Astrocyte (in vitro differentiated cells and primary cell): ENCODE data around the gene TEX26. TPM values are rescaled to one million over a fixed set of nuclear protein-coding genes. Genes with fewer than 3 reads are reported as not detected.

Experiments used
- DNase-seq: peaks from one replicate; pipeline ENCODE4 v3.0.0-alpha.2; 2010; ENCODE audit warnings: low read depth
- FAIRE-seq: peaks from 2 replicates; lab custom pipeline; 2011; peaks lifted over from hg19 to GRCh38; lab: Jason Lieb, UNC
- H2AFZ ChIP-seq: 2 replicates; pipeline ENCODE4 v1.6.0; 2012; ENCODE audit warnings: low read depth, low read length, inconsistent platforms
- H3K27ac ChIP-seq: 2 replicates; pipeline ENCODE4 v1.5.1; 2011; ENCODE audit warnings: low read depth, low read length, inconsistent platforms
- H3K27me3 ChIP-seq: 2 replicates; pipeline ENCODE4 v1.6.0; 2011; ENCODE audit warnings: low read length, inconsistent platforms; ENCODE audit not compliant: insufficient read depth
- H3K36me3 ChIP-seq: 2 replicates; pipeline ENCODE4 v1.5.1; 2011; ENCODE audit warnings: low read length, inconsistent platforms; ENCODE audit not compliant: insufficient read depth
- H3K4me1 ChIP-seq: 2 replicates; pipeline ENCODE4 v1.5.1; 2011; ENCODE audit warnings: low read length, inconsistent platforms; ENCODE audit not compliant: insufficient read depth
- H3K4me2 ChIP-seq: 2 replicates; pipeline ENCODE4 v1.6.0; 2012; ENCODE audit warnings: low read length, inconsistent platforms
- H3K4me3 ChIP-seq: 2 replicates; pipeline ENCODE4 v1.5.1; 2011; ENCODE audit warnings: low read depth, mild to moderate bottlenecking, low read length, inconsistent platforms; ENCODE audit not compliant: insufficient read depth
- H3K79me2 ChIP-seq: 2 replicates; pipeline ENCODE4 v1.6.0; 2012; ENCODE audit warnings: mild to moderate bottlenecking, low read length, inconsistent platforms; ENCODE audit not compliant: insufficient read depth
- H3K9ac ChIP-seq: 2 replicates; pipeline ENCODE4 v1.6.0; 2012; ENCODE audit warnings: mild to moderate bottlenecking, low read length, inconsistent platforms
- H3K9me3 ChIP-seq: 2 replicates; pipeline ENCODE4 v1.5.1; 2012; ENCODE audit warnings: low read depth, mild to moderate bottlenecking, low read length, inconsistent platforms; ENCODE audit not compliant: insufficient read depth
- H4K20me1 ChIP-seq: 2 replicates; pipeline ENCODE4 v1.6.0; 2012; ENCODE audit warnings: low read length, inconsistent platforms; ENCODE audit not compliant: insufficient read depth
- H3K27ac Mint-ChIP-seq: one replicate; pipeline ENCODE4 v1.8.0; 2021; ENCODE audit warnings: mild to moderate bottlenecking, mixed read lengths; ENCODE audit not compliant: unreplicated experiment
- H3K27me3 Mint-ChIP-seq: one replicate; pipeline ENCODE4 v1.8.0; 2021; ENCODE audit warnings: low read depth, mixed read lengths; ENCODE audit not compliant: unreplicated experiment
- H3K36me3 Mint-ChIP-seq: one replicate; pipeline ENCODE4 v1.8.0; 2021; ENCODE audit warnings: low read depth, mixed read lengths; ENCODE audit not compliant: unreplicated experiment
- H3K4me1 Mint-ChIP-seq: one replicate; pipeline ENCODE4 v1.8.0; 2021; ENCODE audit warnings: low read depth, mixed read lengths; ENCODE audit not compliant: unreplicated experiment
- H3K4me3 Mint-ChIP-seq: one replicate; pipeline ENCODE4 v1.8.0; 2021; ENCODE audit warnings: mild to moderate bottlenecking, moderate library complexity, mixed read lengths; ENCODE audit not compliant: unreplicated experiment
- H3K9me3 Mint-ChIP-seq: one replicate; pipeline ENCODE4 v1.8.0; 2021; ENCODE audit warnings: mild to moderate bottlenecking, mixed read lengths; ENCODE audit not compliant: unreplicated experiment
- CTCF ChIP-seq: IDR thresholded peaks from 2 replicates; pipeline ENCODE4 v1.5.1; 2011; ENCODE audit warnings: low read depth, mild to moderate bottlenecking, inconsistent platforms, low read length, moderate library complexity; ENCODE audit not compliant: insufficient read depth
- EZH2 ChIP-seq: IDR thresholded peaks from 2 replicates; pipeline ENCODE4 v1.6.1; 2012; ENCODE audit warnings: mild to moderate bottlenecking, low read length, inconsistent platforms; ENCODE audit not compliant: insufficient read depth
- total RNA-seq: library from RNA; stranded (reverse); gene quantifications from 2 replicates; pipeline ENCODE4 v1.2.1, GENCODE V29; 2021

Gene TEX26
- total RNA-seq, 1 donor from 2014 or later: not detected

DNA sequence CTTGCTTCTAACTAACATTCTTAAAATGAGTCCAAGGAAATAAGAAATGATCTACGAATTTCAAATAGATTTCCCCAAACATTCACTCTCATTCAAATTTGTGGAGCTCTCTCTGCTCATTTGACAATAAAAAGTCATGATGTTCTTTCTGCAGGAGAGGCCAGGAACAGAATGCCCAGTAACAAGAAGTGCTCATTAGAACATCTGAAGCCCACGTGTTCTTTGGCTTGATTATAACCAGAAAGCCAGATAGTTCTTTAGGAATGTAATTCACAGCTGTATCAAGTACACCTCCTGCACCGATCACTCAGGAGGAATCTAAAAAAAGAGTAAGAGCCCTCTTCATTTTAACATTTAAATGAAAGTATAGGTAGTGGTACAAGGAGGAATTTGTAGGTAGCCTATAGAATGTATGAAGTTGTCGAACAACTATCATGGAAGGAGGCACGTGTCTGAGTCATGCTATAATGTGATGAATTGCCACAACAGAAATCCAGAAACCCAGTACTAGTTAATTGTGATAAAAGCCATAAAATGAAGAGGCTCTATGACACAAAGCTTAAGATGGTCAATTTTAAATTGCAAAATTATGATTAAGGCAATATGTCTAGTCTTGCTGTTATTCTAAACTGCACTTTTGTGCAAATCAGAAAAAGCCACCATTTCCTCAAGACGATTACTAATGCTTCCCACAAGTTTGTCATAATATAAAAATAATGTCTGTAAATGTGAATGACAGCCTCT is 13.6 kb upstream of the TEX26 start:
- H3K4me1 ChIP-seq: no peaks in the 10 kb centered on the region
- H3K4me1 Mint-ChIP-seq: peaks cover 4% of the 10 kb centered on the region
- H3K9me3 Mint-ChIP-seq: no peaks in the 10 kb centered on the region
- H3K4me3 ChIP-seq: no peak overlapping the region
- no peak overlapping the region for H3K4me3 Mint-ChIP-seq
- no peaks in the 10 kb centered on the region for H4K20me1 ChIP-seq
- peaks cover 2% of the 10 kb centered on the region for H3K36me3 Mint-ChIP-seq
- DNase-seq: no peak
- H3K9ac ChIP-seq: no peak overlapping the region
- H2AFZ ChIP-seq: no peak overlapping the region
- H3K27ac ChIP-seq: no peak overlapping the region
- peak; percentile 85 for FAIRE-seq
- H3K36me3 ChIP-seq: no peaks in the 10 kb centered on the region
- no peaks in the 10 kb centered on the region for H3K9me3 ChIP-seq
- no peak overlapping the region for H3K4me2 ChIP-seq
- no peaks in the 10 kb centered on the region for H3K27me3 ChIP-seq
- TF ChIP-seq EZH2 (no peak), CTCF (no peak)
- peaks cover 21% of the 10 kb centered on the region for H3K27me3 Mint-ChIP-seq
- no peaks in the 10 kb centered on the region for H3K79me2 ChIP-seq
- no peak overlapping the region for H3K27ac Mint-ChIP-seq

GRCh38 chr13:30920162-30920909 is 12.1 kb upstream of the TEX26 start:
- Mint-ChIP-seq H3K27ac (no peak overlapping the region), H3K4me1 (peaks cover 4% of the 10 kb centered on the region), H3K9me3 (no peaks in the 10 kb centered on the region), H3K27me3 (peaks cover 11% of the 10 kb centered on the region), H3K36me3 (peaks cover 2% of the 10 kb centered on the region), H3K4me3 (no peak overlapping the region)
- Histone ChIP-seq H3K9ac (no peak overlapping the region), H3K4me3 (no peak overlapping the region), H3K4me2 (no peak overlapping the region), H3K27ac (no peak overlapping the region), H3K36me3 (no peaks in the 10 kb centered on the region), H4K20me1 (no peaks in the 10 kb centered on the region), H2AFZ (no peak overlapping the region), H3K27me3 (no peaks in the 10 kb centered on the region), H3K9me3 (no peaks in the 10 kb centered on the region), H3K4me1 (no peaks in the 10 kb centered on the region), H3K79me2 (no peaks in the 10 kb centered on the region)
- TF ChIP-seq CTCF: no peak
- TF ChIP-seq EZH2: no peak
- FAIRE-seq (no peak), DNase-seq (no peak)

DNA sequence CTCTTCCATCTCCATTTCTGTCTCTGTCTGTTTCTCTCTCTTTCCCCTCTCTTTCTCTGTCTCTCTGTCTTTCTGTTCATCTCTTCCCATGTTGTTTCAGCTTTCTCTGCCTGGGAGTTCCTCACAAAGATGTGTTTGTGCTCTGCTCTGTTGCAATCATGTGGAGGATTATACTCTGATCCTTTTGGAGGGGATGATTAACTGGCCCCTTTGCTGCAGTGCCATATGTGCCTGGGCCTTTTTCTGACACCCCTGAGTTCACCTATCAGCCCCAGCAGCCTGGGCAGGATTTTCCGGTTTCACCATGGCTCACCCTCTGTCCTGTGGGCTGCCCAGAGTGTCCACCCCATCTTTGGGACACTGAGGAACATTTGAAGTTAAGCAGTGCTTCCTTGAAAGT is 9.0 kb upstream of the TEX26 start:
- no peak for DNase-seq
- Histone ChIP-seq H3K79me2 (no peaks in the 10 kb centered on the region), H3K27ac (no peak overlapping the region), H3K9ac (no peak overlapping the region), H3K27me3 (no peaks in the 10 kb centered on the region), H3K4me3 (no peak overlapping the region), H3K36me3 (no peaks in the 10 kb centered on the region), H2AFZ (no peak overlapping the region), H3K4me2 (no peak overlapping the region), H4K20me1 (no peaks in the 10 kb centered on the region), H3K9me3 (no peaks in the 10 kb centered on the region), H3K4me1 (no peaks in the 10 kb centered on the region)
- no peak overlapping the region for H3K4me3 Mint-ChIP-seq
- H3K9me3 Mint-ChIP-seq: no peaks in the 10 kb centered on the region
- no peak overlapping the region for H3K27ac Mint-ChIP-seq
- peaks cover under 1% of the 10 kb centered on the region for H3K27me3 Mint-ChIP-seq
- no peaks in the 10 kb centered on the region for H3K36me3 Mint-ChIP-seq
- FAIRE-seq: no peak
- H3K4me1 Mint-ChIP-seq: peaks cover 13% of the 10 kb centered on the region
- TF ChIP-seq EZH2 (no peak), CTCF (no peak)
